ENCODE measurements around the gene SARDH.
"Not testable (repeated sequence)": the region's sequence is repeated elsewhere in the genome, so short reads cannot be mapped to it uniquely, and the experiment has no call there.

SARDH gene

DNA sequence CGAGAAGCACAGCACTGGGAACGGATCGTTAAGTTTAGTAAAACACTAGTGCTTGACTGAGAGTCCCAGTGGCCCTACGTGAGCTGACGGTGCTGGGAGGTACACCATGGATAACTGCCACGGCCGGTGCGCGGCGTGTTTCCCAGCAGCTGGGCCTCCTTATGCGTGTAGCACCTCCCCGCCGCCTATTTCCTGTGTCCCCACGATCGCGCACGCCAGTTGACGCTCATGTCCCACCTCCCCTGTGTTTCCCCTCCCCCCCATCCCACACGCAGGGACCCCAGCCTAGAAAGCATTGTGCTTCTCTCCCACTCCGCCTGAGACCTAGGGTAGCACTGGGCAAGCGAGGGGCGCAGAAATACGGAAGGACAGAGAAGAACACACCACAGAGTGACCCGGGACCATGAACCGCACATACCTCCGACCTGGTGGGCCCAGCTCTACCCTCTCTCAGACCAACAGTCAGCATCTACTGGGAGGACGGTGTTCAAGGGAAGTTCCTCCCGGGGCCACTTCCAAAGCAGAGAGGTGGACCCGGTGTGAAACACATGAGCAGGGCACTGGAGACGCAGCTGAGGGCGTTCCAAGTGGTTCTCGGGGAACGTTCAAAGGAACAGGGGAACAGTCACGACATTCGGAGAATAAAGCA is 56.4 kb downstream of the SARDH start:
- no peak for DNase-seq

DNA sequence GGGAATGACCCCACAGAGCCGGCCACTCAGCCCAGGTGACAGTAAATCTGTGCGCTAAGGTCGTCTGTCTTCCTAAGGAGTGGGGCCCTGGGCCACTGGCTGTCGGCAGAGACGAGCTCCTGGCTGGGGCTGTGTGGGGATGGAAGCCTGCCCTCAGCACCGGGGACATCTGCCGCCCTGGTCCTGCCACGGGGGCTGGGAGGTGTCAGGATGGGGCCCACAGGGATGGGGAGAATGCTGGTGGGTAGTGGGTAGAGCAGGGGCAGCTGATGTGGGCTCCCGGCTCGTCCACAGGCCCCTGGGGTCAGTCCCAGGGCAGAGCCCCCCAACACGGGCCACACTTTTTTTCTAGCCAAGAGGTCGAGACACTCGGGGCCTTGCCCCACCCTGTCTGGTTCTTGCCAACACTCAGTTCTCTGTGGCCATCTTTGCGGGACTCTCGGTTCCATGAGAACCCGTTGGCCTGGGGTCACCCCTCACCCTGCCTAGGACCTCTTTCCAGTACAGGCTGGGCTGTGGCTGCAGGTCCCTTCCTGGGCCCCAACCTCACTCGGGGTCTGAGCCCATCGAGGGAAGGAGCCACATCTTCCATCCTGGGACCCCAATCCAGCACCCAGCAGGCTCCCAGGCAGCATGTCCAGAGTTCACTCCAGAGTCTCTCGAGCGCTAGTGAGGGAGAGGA is 57.0 kb downstream of the SARDH start:
- no peak for DNase-seq

DNA sequence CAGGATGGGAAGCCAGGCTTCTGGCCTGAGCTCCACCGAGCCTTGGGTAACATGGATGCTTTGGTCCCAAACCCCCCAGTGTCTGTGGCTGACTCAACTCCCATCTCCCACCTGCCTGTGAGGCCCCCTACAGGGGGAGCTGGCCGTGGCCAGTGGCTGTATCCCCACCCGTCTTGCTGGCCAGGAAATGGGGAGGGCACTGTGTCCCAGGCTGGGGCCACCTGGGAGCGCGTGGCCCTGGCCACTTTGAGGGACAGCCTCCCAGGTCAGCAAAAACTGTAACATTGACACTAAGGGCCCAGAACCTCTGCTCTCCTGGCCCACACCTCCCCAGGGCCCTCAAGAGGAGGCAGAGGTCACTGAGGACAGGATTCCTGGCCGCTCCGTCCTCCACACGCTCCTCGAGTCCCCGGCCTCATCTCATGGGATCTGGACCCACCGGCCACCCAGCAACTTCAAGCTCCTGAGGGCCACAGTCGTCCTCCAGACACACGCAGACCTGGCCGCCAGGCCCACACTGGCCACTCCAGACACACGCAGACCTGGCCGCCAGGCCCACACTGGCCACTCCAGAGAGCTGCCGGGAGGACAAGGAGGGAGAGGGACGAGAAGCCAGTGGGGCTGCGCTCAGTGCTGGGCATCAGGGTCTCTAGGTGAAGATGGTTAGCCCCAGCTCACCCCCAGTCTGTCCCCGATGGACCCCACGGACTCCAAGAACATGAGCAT is 57.7 kb downstream of the SARDH start:
- no peak for DNase-seq

DNA sequence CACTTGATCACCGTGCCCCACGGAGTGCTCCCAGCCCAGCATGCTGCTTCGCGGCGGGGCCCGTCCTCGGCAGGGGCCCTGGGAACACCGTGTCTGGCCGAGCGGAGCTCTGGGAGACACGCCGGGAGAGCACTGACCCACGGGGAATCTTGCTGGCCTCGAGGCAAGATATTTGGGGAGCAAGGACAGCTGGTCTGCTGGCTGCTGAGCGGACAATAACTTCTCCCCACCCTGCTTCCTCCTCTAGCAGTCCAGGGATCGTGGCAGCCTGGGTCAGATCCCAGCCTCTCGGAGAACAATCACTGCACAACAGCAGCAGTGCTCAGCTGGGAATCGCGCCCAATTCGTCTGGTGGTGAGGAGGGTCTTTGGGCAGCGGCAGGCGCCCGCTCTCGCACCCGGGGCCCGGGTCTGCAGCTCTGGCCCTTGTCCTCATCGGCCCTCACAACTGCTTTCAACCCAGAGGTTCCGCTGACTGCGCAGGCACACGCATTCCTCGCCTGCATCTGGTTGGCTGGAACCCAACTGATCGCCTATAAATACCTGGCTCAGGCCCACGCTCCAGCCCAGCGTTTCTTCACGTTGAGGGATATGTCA is 58.6 kb downstream of the SARDH start:
- no peak for DNase-seq

DNA sequence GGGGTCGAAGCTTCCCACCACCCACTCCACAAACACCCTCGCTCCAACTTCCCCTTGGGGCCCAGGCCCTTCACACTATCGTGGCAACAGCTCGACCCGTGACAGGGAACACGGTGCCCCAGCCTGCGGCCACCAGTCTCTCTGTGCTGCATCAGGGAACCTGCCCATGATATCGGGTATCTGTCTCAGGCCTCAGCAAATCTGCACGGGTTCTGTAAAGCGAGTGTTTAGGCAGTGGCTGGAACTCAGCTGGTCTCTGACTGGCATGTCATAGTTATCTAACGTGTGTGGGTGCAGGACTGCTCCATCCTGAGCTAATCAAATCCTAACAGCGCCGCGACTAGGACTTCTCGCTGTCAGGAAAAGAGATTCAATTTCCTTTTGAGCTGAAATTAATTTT is 59.1 kb downstream of the SARDH start:
- DNase-seq, result no peak

DNA sequence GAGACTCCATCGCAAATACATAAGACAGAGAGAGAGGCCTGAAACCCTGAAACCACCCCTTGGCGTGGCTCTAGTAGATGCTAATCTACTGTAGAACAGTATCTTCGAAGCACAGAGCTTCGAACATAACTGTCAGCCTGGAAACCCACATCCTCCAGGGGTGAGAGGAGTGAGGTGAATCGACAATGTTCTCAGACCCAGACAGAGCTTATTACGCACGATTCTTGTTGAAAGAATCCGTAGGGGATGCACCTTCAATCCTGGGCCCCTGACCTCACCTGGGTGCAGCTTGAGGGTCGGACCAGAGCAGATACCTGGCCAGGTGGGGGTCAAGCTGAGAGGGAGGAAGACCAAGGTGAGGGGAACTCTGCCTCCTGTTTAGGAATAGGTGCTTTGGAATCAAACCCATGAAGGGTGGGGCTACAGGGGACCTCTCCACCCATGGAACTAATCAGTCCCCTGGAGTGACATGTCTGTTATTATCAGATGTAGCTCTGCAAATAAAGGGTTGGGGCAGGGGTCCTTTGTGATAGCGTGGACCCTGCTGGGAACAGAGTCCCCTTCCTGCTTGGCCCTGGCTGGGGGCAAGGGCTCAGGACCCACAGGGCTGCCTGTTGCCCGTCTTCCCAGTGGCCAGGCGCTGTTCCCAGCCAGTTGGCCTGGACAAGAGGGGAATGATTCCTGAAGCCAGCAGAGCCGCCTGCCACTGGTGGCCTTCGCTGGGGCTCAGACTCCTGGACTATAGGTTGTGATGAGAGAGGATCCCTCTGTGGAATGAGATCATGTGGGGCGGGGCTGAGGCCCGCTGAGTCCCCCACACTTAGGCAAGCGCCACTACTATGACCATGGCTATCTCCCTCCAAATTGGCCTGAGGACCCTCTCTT is 60.8 kb downstream of the SARDH start:
- DNase-seq, result no peak

DNA sequence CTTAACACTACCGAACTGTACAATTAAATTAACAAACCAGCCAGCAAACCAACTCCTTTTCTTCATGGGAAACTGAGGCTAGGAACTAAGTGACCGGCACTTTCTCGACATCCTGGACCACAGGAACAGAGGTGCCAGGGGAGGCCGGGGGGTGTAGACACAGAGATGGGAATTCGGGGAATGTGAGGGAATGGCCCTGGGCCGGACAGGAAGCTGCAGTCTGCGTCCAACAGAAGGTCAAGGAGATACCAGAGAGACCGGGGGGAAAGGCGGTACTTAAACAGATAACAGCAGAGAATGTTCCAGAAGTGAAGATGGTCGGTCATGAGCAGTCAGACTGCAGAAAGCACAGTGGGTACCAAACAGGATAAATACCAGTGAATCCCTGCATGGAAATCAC is 61.7 kb downstream of the SARDH start:
- no peak for DNase-seq

DNA sequence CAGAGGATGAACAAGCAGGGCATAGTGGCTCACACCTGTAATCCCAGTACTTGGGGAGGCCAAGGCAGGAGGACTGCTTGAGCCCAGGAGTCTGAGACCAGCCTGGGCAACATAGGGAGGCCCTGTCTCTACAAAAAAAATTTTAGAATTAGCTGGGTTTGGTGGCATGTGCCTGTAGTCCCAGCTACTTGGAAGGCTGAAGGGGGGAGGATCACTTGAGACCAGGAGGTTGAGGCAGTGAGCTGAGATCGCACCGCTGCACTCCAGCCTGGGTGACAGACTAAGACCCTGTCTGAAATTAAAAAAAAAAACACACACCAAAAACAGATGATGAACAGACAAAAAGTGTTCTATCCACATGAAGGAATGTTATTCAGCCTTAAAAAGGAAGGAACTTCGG is 62.4 kb downstream of the SARDH start:
- not testable (repeated sequence) for DNase-seq

DNA sequence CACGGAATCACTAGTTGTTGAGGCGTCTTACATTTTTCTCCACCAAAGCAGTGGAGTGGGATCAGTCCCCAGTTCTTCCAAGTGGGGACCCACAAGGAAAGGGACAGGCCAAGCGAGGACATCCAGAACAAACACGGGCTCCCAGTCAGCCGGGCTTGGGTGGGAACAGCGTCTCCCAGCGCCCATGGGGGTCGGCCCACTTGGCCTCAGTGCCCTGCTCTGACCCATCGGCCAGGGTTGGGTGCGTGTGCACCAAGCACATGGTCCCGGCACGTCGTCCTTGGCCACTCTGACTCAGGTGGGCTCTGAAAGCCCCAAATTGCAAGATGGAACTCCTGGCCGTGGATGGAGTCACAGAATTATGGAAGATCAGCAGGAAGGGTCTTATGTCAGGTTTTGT is 64.1 kb downstream of the SARDH start:
- no peak for DNase-seq

DNA sequence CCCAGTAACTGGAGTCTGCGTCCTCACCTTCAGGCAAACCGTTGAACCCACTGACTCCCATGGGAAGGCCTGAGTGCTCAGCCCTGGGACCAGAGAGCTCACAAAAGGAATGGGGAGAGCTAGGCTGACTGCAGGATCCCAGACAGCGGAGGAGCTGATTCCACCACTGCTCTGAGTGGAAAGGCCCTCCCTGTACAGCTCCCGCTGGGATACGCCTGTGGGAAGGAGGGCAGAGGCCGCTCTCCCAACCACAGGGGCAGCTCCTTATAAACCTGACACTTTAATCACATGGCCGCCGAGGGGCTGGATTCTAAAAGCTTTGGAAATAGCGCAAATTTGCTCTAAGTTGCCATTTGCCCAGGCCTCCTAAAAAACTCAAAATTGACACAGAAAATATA is 64.9 kb downstream of the SARDH start:
- DNase-seq, result no peak

DNA sequence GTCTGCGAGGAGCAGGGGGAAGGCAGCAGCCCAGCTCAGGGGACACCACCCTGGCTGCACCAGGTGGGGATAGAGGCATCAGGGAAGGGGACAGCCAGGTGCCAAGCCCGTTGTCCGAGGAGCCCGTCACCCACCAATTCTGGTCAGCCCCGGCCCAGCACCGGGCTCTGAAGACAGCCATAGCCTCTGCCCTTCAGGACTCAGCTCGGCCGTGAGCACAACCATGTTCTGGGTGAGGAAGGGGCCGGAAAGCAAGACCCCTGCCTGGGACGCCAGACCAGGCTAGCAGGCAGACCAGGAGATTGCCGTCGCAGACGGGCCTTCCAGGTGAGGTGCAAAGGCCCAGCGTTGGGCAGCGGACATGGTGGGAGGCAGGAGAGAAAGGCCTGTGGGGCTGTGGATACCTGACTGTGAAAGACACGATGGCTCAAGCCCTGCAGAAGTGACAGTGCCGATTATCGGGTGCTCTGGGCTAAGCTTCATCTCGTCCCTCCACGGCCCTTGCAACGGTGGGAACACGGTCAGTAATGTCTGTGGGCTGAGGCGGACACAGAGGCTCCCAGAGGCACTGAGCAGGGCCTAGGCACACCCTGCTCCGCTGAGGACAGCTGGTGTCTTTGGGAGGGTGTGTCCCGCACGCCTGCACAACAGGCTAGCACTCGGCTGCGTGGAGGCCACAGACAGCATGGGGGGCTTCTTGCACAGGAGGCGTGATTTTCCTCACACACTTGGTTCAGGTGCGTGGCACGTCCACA is 65.5 kb downstream of the SARDH start:
- DNase-seq, result no peak

DNA sequence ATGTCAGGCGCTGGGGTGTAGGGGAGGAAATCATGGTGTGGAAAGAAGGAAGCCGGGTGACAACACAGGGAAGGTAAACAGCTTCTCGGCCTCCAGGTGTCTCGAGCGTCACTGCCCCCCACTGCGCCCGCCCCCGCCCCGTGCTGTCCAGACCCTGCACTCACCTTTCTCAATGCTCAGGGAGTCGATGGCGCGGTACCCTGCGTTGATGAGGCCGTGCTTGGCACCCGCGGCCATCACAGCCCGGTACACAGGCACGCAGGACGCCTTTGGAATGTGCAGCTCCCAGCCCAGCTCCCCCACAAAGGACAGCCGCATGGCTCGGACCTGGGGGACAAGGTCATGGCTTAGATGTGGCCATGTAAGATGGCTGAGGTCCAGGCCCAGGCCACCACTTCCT is 66.8 kb downstream of the SARDH start:
- DNase-seq, result no peak

DNA sequence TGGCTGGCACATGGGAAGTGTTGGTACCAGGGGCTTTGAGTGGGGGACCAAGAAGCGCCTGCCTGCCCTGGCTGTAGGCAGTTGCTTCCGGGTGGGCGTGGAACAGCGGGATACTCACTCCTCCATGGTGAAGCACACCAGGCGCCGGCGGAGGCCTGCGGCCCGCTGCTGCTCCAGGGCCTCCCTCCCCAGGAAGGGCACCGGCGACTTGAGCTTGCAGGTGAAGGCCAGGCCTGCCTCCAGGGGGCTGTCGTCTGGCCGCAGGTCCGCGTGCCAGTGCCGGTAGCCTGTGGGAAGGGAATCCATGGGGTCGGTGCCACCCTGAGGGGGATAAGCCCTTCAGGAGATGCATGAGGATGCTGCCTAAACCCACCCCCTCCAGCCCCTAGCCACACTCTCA is 67.7 kb downstream of the SARDH start:
- no peak for DNase-seq

DNA sequence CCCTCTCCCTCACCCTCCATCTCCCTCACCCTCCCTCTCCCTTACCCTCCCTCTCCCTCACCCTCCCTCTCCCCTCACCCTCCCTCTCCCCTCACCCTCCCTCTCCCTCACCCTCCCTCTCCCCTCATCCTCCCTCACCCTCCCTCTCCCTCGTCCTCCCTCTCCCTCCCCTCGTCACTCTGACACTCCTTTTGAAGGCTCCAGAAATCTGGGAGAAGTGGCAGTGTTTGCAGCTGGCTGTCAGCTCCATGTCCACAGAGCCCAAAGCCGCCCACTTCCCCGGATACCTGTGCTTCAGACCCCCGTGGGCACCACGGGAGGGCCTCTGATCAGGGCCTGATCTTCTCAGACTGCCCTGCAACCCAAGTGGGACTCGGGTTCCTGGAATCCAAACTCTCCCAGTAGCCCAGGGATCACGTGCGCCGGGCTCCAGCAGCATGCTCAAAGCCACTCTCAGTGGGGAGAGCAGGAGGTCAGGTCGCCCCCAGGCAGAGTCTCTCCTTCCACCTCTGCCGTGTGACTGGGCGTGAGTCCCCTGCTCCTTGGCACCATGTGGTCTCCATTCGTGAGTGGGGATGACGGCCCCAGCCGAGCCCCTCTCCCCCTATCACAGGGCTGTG is 68.9 kb downstream of the SARDH start:
- DNase-seq, result no peak

DNA sequence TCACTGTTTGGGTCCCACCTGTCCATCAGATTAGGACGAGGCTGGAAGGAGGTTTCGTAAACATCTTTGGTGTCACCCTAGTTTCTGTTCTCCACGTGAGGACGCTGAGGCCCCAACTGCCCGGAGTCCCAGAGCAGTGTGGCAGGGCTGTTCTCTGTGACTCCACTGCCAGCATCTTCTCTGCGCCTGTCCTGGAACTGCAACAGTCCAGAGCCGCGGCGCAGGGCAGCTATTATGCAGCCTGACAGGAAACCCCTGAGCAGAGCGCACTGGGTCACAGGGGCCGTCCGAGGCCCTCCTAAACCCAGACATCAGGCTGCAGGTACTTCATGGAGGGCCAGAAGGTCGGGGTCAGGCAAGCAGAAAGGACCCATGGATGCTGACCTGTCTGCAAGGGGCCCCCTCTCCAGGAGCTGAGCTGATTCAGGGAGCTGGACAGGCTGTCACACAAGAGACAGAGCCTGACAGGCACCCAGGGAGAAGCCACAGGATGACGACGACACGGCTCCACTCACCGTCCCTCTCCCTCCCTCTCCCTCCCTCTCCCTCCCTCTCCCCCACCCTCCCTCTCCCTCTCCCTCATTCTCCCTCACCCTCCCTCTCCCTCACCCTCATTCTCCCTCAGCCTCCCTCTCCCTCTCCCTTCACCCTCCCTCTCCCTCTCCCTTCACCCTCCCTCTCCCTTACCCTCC is 70.2 kb downstream of the SARDH start:
- DNase-seq, result no peak

DNA sequence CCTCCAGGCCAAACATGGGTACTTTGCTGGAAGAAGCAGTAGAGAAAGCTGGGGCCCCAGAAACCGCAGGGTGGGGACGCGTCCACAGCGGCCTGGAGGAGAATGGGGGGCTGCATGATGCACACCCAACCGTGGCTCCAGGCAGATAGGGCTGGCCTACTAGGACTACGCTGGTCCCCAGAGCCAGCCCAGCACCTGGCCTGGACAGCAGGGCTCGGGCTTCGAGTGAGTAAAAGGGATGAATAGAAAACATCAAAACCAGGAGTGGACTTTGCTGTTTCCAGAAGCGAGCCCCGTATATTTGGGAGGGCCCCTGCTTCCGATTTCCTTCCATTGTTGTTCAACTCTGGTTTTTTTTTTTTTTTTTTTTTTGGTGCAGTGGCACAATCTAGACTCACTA is 71.3 kb downstream of the SARDH start:
- DNase-seq, result no peak

DNA sequence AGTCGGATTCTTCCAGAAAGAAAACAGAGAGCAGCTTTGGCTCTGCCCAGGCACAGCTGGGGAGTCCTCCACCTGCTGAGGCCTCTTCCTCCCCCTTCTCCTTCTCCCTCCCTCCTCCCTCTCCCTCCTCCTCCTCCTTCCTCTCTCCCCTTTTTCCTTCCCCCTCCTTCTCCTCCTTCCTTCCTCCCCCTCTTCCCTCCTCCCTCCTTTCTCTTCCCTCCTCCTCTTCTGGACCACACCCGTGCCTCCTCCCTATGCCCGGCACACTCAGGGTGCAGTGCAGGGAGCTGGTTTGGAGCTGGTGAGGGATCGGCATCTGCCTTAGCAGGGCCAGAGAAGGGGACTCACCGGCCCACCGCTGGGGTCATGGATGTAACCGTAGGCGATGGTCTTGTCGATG is 71.8 kb downstream of the SARDH start:
- no peak for DNase-seq

DNA sequence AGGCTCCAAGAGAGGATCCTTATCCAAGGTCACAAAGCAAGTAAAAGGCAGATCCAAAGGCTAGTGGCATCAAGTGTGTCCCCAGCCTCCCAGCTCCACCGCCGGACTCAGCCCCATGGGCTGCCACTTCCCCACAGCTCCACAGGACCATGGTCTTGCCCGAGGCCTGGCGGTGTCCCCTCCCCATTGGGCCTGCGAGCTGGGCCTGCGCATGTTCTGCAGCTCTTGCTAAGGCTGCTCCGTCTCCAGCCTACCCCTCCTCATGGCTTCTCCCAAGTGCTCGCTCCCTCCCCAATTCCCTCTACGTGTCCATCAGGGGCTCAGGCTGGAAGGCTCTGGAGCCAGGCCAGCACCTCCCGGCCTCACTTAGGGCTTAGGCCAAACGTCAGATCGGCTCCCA is 72.6 kb downstream of the SARDH start:
- no peak for DNase-seq

DNA sequence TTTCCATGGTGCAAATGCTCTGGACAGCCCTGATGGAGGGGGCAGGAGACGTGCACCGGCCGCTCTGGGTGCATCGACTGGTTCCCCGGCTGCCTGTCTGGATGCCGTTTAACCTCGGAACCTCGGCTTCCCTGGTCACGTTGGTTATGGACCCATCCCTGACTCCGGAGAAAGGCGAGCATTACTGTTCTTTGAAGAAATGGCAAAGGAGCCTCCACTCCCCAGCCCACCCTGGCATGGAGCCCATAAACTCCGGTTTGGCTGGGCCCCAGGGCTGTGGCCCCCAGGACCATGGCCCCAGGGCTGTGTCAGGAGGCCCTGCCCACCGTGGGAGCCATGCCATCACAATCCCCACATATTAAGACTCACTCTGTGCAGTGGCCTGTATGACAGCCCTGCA is 73.1 kb downstream of the SARDH start:
- no peak for DNase-seq

DNA sequence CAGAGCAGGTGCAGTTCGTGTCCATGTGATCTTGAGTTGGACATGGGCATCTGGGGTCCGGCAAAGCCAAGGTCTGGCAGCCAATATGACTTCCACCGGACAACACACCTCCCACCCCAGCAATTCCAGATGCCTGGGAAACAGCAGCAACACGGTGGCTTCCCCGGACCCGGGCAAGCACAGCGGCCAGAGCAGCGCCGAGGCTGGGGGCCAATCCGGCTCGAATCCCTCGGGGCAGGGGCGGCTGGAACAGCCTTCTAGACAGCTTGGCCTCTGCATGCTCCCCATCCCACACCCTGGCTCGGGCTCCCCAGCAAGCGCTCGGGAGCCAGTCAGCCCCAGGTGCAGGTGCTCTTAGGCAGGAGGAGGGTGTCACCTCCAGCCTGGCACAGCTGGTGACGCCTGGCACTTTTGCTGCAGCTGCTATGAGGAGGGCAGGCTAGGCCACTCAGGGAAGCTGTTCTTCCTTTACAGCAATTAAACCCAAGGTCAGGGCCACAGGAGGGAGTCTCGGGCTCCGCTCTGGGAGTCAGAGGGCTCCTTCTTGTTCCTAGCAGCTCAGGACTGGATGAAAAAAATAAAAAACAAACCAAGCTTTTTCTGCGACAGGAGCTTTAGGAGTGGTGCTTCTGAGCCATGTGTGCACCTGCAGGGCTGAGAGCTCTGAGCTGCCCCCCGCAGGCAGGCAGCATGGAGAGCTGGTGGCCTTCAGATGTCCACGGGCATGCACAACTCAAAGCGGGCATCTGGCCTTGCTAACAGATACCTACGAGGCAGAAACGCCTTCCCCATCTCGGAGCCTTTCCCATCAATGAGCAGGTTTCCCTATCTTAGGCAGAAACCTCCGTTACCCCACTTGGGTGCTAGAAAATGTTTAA is 73.7 kb downstream of the SARDH start:
- DNase-seq, result no peak
